HL-60 (cell line): ENCODE results near the gene CD226.

Source experiments
- DNase-seq, 2 experiments: peaks; one replicate each; pipeline ENCODE4 v3.0.0-alpha.2; 2010 to 2020; ENCODE audit warnings: low read depth in 1 of 2, low spot score in 1 of 2
- H3K27ac ChIP-seq: fragments of 250-450 bp; sonication (Bioruptor Pico); replicated peaks from 2 replicates; pipeline ENCODE4 v1.5.1; 2020; ENCODE audit warnings: mild to moderate bottlenecking, moderate library complexity
- H3K27me3 ChIP-seq: fragments of 250-450 bp; sonication (Bioruptor Pico); 2 replicates; pipeline ENCODE4 v1.5.1; 2021; ENCODE audit warnings: mild to moderate bottlenecking, moderate library complexity; ENCODE audit not compliant: insufficient read depth, poor library complexity, severe bottlenecking
- H3K4me3 ChIP-seq: replicated peaks from 2 replicates; pipeline ENCODE4 v1.5.1; 2011; ENCODE audit warnings: mild to moderate bottlenecking, control low read depth, low read length; ENCODE audit not compliant: insufficient read depth
- GABPA ChIP-seq: IDR thresholded peaks from 2 replicates; pipeline ENCODE4 v1.6.1; 2012; ENCODE audit warnings: low read depth
- POLR2AphosphoS5 ChIP-seq: IDR thresholded peaks from 2 replicates; pipeline ENCODE4 v1.6.1; 2012; ENCODE audit warnings: low read depth
- SPI1 ChIP-seq: IDR thresholded peaks from 2 replicates; pipeline ENCODE4 v1.6.1; 2012; ENCODE audit warnings: low read depth, mild to moderate bottlenecking, borderline replicate concordance
- TF ChIP-seq, protein P1 (sequence below): IDR thresholded peaks from one replicate; pipeline ENCODE4 v1.5.1; 2011; ENCODE audit warnings: low read length, control low read depth, inconsistent platforms; ENCODE audit not compliant: insufficient read depth
- TF ChIP-seq, protein P2 (sequence below): IDR thresholded peaks from 2 replicates; pipeline ENCODE4 v1.6.1; 2012; ENCODE audit warnings: low read depth; ENCODE audit not compliant: insufficient replicate concordance

CD226 gene

GRCh38 chr18:69817335-69817940 lies 130.2 kb downstream of the CD226 start:
- no peak for DNase-seq
- H3K27me3 ChIP-seq, result no peaks in the 10 kb centered on the region
- no peak overlapping the region for H3K27ac ChIP-seq
- TF ChIP-seq POLR2AphosphoS5 (no peak), GABPA (no peak), SPI1 (no peak)
- TF ChIP-seq, protein P1, sequence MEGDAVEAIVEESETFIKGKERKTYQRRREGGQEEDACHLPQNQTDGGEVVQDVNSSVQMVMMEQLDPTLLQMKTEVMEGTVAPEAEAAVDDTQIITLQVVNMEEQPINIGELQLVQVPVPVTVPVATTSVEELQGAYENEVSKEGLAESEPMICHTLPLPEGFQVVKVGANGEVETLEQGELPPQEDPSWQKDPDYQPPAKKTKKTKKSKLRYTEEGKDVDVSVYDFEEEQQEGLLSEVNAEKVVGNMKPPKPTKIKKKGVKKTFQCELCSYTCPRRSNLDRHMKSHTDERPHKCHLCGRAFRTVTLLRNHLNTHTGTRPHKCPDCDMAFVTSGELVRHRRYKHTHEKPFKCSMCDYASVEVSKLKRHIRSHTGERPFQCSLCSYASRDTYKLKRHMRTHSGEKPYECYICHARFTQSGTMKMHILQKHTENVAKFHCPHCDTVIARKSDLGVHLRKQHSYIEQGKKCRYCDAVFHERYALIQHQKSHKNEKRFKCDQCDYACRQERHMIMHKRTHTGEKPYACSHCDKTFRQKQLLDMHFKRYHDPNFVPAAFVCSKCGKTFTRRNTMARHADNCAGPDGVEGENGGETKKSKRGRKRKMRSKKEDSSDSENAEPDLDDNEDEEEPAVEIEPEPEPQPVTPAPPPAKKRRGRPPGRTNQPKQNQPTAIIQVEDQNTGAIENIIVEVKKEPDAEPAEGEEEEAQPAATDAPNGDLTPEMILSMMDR, result no peak
- TF ChIP-seq, protein P2, sequence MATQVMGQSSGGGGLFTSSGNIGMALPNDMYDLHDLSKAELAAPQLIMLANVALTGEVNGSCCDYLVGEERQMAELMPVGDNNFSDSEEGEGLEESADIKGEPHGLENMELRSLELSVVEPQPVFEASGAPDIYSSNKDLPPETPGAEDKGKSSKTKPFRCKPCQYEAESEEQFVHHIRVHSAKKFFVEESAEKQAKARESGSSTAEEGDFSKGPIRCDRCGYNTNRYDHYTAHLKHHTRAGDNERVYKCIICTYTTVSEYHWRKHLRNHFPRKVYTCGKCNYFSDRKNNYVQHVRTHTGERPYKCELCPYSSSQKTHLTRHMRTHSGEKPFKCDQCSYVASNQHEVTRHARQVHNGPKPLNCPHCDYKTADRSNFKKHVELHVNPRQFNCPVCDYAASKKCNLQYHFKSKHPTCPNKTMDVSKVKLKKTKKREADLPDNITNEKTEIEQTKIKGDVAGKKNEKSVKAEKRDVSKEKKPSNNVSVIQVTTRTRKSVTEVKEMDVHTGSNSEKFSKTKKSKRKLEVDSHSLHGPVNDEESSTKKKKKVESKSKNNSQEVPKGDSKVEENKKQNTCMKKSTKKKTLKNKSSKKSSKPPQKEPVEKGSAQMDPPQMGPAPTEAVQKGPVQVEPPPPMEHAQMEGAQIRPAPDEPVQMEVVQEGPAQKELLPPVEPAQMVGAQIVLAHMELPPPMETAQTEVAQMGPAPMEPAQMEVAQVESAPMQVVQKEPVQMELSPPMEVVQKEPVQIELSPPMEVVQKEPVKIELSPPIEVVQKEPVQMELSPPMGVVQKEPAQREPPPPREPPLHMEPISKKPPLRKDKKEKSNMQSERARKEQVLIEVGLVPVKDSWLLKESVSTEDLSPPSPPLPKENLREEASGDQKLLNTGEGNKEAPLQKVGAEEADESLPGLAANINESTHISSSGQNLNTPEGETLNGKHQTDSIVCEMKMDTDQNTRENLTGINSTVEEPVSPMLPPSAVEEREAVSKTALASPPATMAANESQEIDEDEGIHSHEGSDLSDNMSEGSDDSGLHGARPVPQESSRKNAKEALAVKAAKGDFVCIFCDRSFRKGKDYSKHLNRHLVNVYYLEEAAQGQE, result no peak
- H3K4me3 ChIP-seq, result no peak overlapping the region

- TF ChIP-seq GABPA (no peak), POLR2AphosphoS5 (no peak), SPI1 (no peak)
- TF ChIP-seq, protein P1, result no peak
- TF ChIP-seq, protein P2, result no peak
- H3K4me3 ChIP-seq, result no peak overlapping the region
- peaks cover 2% of the 10 kb centered on the region for H3K27me3 ChIP-seq
- DNase-seq, result no peak
- H3K27ac ChIP-seq, result no peak overlapping the region
Observed at GRCh38 chr18:69814861-69815385, 132.8 kb downstream of the CD226 start.

- DNase-seq, result no peak
- Histone ChIP-seq H3K27me3 (peaks cover 2% of the 10 kb centered on the region), H3K27ac (no peak overlapping the region), H3K4me3 (no peak overlapping the region)
- TF ChIP-seq SPI1 (no peak), POLR2AphosphoS5 (no peak), GABPA (no peak)
- TF ChIP-seq, protein P1, result no peak
- TF ChIP-seq, protein P2, result no peak
Observed at GRCh38 chr18:69813559-69813958, 134.1 kb downstream of the CD226 start.
